K562 (cell line): ENCODE results near the gene SURF6. TPM values are rescaled to one million over a fixed set of nuclear protein-coding genes. Genes with fewer than 3 reads are reported as not detected.

Experiments
- CBX3 ChIP-seq, 2 experiments: IDR thresholded peaks; 1 replicate in 1 of 2; 2 replicates in 1 of 2; pipeline ENCODE4 v1.6.1; 2012; ENCODE audit warnings: inconsistent platforms in 2 of 2, low read length in 2 of 2, borderline replicate concordance in 1 of 2, control low read depth in 1 of 2
- CHD2 ChIP-seq: IDR thresholded peaks from 2 replicates; pipeline ENCODE4 v1.6.1; 2011; ENCODE audit warnings: low read depth, low read length
- CREM ChIP-seq: IDR thresholded peaks from 2 replicates; pipeline ENCODE4 v1.6.1; 2014; ENCODE audit warnings: antibody characterized with exemption, low read depth
- DPF2 ChIP-seq: fragments of 450-650 bp; IDR thresholded peaks from 2 replicates; pipeline ENCODE4 v1.6.1; 2016
- E2F3 ChIP-seq: fragments of 250-450 bp; sonication (Bioruptor Pico); IDR thresholded peaks from 2 replicates; pipeline ENCODE4 v1.4.0; 2020; ENCODE audit warnings: mild to moderate bottlenecking
- E2F4 ChIP-seq: sonication (generic); formaldehyde crosslinking; IDR thresholded peaks from 2 replicates; pipeline ENCODE4 v1.8.0; 2022; ENCODE audit warnings: mild to moderate bottlenecking, low read depth, missing genetic modification reagents
- ELK3 ChIP-seq: fragments of 450-650 bp; formaldehyde crosslinking; IDR thresholded peaks from 2 replicates; pipeline ENCODE4 v1.4.0; 2020; ENCODE audit warnings: mild to moderate bottlenecking
- ETV5 ChIP-seq: sonication (generic); formaldehyde crosslinking; IDR thresholded peaks from 2 replicates; pipeline ENCODE4 v1.4.0; 2020; ENCODE audit warnings: low read depth, mild to moderate bottlenecking, missing genetic modification reagents
- HNRNPL ChIP-seq: fragments of 200-400 bp; formaldehyde crosslinking; IDR thresholded peaks from 2 replicates; pipeline ENCODE4 v1.6.1; 2017; ENCODE audit warnings: low read depth, mild to moderate bottlenecking, low read length
- NCOA4 ChIP-seq: fragments of 450-650 bp; IDR thresholded peaks from 2 replicates; pipeline ENCODE4 v1.6.1; 2018; ENCODE audit warnings: mild to moderate bottlenecking; ENCODE audit not compliant: partially characterized antibody
- NR0B1 ChIP-seq: fragments of 450-650 bp; IDR thresholded peaks from one replicate; pipeline ENCODE4 v1.6.1; 2018; ENCODE audit warnings: mild to moderate bottlenecking, moderate library complexity; ENCODE audit not compliant: partially characterized antibody
- RBM25 ChIP-seq: fragments of 200-400 bp; formaldehyde crosslinking; IDR thresholded peaks from 2 replicates; pipeline ENCODE4 v1.6.1; 2018; ENCODE audit warnings: low read length, low read depth, moderate library complexity; ENCODE audit not compliant: severe bottlenecking
- SREBF1 ChIP-seq: fragments of 150-350 bp; IDR thresholded peaks from 2 replicates; pipeline ENCODE4 v1.6.1; 2014; ENCODE audit warnings: antibody characterized with exemption, low read depth, low read length, borderline replicate concordance
- TAF7 ChIP-seq: fragments of 450-650 bp; IDR thresholded peaks from 2 replicates; pipeline ENCODE4 v1.6.1; 2016; ENCODE audit warnings: missing genetic modification characterization, missing compliant biosample characterization
- TBL1XR1 ChIP-seq, 2 experiments: IDR thresholded peaks; 2 replicates each; pipeline ENCODE4 v1.6.1; 2012; ENCODE audit warnings: improper control_type of control experiment in 2 of 2, low read length in 2 of 2, mild to moderate bottlenecking in 1 of 2
- XRCC5 ChIP-seq: fragments of 200-400 bp; formaldehyde crosslinking; IDR thresholded peaks from 2 replicates; pipeline ENCODE4 v1.6.1; 2017; ENCODE audit warnings: low read depth, mild to moderate bottlenecking, low read length
- YY1 ChIP-seq, 3 experiments: IDR thresholded peaks; 2 replicates each; pipeline ENCODE4 v1.6.1; 2011; ENCODE audit warnings: low read length in 2 of 3, mild to moderate bottlenecking in 2 of 3, moderate library complexity in 2 of 3, borderline replicate concordance in 1 of 3, control low read depth in 1 of 3, low read depth in 1 of 3; ENCODE audit not compliant: insufficient read depth in 3 of 3, insufficient replicate concordance in 2 of 3, control insufficient read depth in 1 of 3, insufficient read length in 1 of 3; ENCODE audit errors: extremely low read depth in 1 of 3
- ZFP36 ChIP-seq: fragments of 150-350 bp; IDR thresholded peaks from 2 replicates; pipeline ENCODE4 v1.6.1; 2018; ENCODE audit warnings: low read length, low read depth; ENCODE audit not compliant: partially characterized antibody
- ZKSCAN1 ChIP-seq: fragments of 150-350 bp; IDR thresholded peaks from 2 replicates; pipeline ENCODE4 v1.6.1; 2016; ENCODE audit warnings: low read depth, low read length
- ZNF445 ChIP-seq: fragments of 250-450 bp; sonication (Bioruptor Pico); IDR thresholded peaks from 2 replicates; pipeline ENCODE4 v1.4.0; 2020; ENCODE audit warnings: low read depth, mild to moderate bottlenecking, moderate library complexity
- ZNF57 ChIP-seq: fragments of 450-650 bp; formaldehyde crosslinking; IDR thresholded peaks from 2 replicates; pipeline ENCODE4 v1.4.0; 2020; ENCODE audit warnings: mild to moderate bottlenecking, moderate library complexity
- ZSCAN32 ChIP-seq: fragments of 450-650 bp; formaldehyde crosslinking; IDR thresholded peaks from 2 replicates; pipeline ENCODE4 v1.4.0; 2020; ENCODE audit warnings: mild to moderate bottlenecking, moderate library complexity
- polyA plus RNA-seq, 8 experiments: library from polyadenylated mRNA; depleted of rRNA in 4 of 8; stranded (reverse) in 5 of 8; unstranded in 3 of 8; fragments of >200 nt; fragmentation: Nextera tagmentation in 2 of 8; fragmentation: Illumina TruSeq in 1 of 8; extraction: Ambion mirVana in 2 of 8; extraction: Trizol in 1 of 8; gene quantifications; 2 replicates each; pipeline versions ENCODE4 v1.2.1 to v1.2.3, GENCODE V29; 2011 to 2014; ENCODE audit warnings: inconsistent platforms in 1 of 8, missing spikeins in 1 of 8
- total RNA-seq, 7 experiments: library from RNA; depleted of rRNA in 6 of 7; stranded (reverse); fragments of >200 nt in 6 of 7; fragmentation: Illumina TruSeq in 2 of 7; extraction: Trizol in 2 of 7; gene quantifications; 2 replicates each; pipeline versions ENCODE4 v1.2.1 to v1.2.3, GENCODE V29; 2011 to 2021; ENCODE audit warnings: low replicate concordance in 1 of 7
- TF ChIP-seq, protein P1 (sequence below): fragments of 250-450 bp; sonication (Bioruptor Pico); IDR thresholded peaks from 2 replicates; pipeline ENCODE4 v1.8.0; 2021; ENCODE audit warnings: borderline replicate concordance, mild to moderate bottlenecking, moderate library complexity; ENCODE audit not compliant: poor library complexity, severe bottlenecking

The SURF6 gene
- total and polyA plus RNA-seq, 9 of the 15 experiments (the other 6 are each of a cell fraction or from before 2014, with no cell fraction given) = 1.4 to 68.3 (median 14.7) TPM

DNA sequence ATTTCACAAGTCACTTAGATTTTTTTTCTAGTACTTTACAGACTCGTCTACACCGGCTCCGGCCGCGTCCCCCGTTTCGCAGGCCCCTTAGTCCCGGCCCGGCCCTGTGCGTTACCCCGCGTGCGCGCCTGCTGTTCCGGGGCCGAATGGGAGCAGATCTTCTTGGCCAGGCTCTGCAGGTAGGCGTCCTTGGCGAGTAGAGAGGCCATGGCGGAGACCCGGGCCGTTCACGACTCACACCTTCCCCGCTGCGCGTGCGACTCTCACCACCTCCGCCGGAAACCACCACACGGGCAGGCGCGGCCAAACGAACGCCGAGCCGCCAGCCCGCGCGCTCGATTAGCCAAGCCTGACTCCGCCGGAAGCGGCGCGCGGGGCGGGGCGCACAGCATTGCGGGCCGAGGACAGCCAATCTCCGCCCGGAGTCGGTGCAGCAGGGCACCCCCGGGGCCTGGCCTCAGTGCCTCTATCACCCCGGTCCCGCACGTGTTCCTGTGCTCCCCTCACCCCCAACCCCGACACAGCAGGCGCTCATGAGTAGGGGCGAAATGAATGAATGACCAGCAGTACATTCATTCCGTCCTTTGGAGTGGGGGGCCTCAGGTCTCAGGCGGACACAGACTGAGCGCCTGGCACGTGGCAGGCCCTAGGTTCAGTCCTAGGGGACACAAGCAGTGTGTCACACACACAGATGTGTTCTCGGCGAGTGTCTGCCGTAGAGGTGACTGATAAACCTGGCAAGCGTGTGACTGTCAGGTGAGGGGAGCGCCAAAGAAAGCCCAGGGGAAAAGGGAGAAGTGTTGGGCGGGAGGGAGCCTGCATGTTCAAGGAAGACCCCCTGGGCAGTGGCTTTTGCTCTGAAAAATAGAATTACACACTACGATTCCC, at the start of gene SURF6 (continued):
- TF ChIP-seq E2F3 (no peak), ZKSCAN1 (no peak), TBL1XR1 (IDR thresholded peaks at IDR 0.05; ENCODE audit: low read length in 2 of 2) (peak; percentile 58 to 71; a peak in 1 of 4 replicates), NCOA4 (peak; percentile 100), ZFP36 (peak; percentile 20), TAF7 (tag) (peak; percentile 25; the same call in 1 of the 2 replicates), CREM (peak; percentile 85), ELK3 (no peak), HNRNPL (0 out of 2 replicates have a peak, but pooled peaks have one; percentile 42), SREBF1 (no peak), ZNF57 (CRISPR knock-in tag) (no peak), CHD2 (peak; percentile 37; the same call in 1 of the 2 replicates), ETV5 (CRISPR knock-in tag) (peak; percentile 99), ZNF445 (0 out of 2 replicates have a peak, but pooled peaks have one; percentile 57), NR0B1 (no peak), RBM25 (peak; percentile 77), ZSCAN32 (CRISPR knock-in tag) (0 out of 2 replicates have a peak, but pooled peaks have one; percentile 34), CBX3 (IDR thresholded peaks at IDR 0.05; ENCODE audit: borderline replicate concordance in 1 of 2, low read length in 2 of 2) (peak in 1 of 2 experiments; percentile 83; a peak in 1 of 3 replicates), XRCC5 (peak; percentile 100), YY1 (IDR thresholded peaks at IDR 0.05; ENCODE audit: borderline replicate concordance in 1 of 3, control insufficient read depth in 1 of 3, extremely low read depth in 1 of 3, insufficient read depth in 3 of 3, insufficient read length in 1 of 3, insufficient replicate concordance in 2 of 3, low read depth in 1 of 3, low read length in 2 of 3) (peak in 2 of 3 experiments; percentile 82 to 90), DPF2 (0 out of 2 replicates have a peak, but pooled peaks have one; percentile 18), E2F4 (CRISPR knock-in tag) (peak; percentile 47; the same call in 1 of the 2 replicates)
- TF ChIP-seq, protein P1, sequence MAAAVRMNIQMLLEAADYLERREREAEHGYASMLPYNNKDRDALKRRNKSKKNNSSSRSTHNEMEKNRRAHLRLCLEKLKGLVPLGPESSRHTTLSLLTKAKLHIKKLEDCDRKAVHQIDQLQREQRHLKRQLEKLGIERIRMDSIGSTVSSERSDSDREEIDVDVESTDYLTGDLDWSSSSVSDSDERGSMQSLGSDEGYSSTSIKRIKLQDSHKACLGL = peak; percentile 77
